GM19023 (cell line): ENCODE results near the gene LRRC4.

Experiments
- ATAC-seq: cut with Tn5 transposase; IDR thresholded peaks from one replicate; pipeline ENCODE4 v1.9.1; 2021; ENCODE audit warnings: mild to moderate bottlenecking, moderate library complexity; ENCODE audit not compliant: unreplicated experiment

Gene LRRC4

GRCh38 chr7:127981965-127982364 lies 49.3 kb downstream of the LRRC4 start:
- no peak for ATAC-seq

GRCh38 chr7:127980901-127981300 lies 50.3 kb downstream of the LRRC4 start:
- no peak for ATAC-seq

GRCh38 chr7:127979728-127980126 lies 51.5 kb downstream of the LRRC4 start:
- no peak for ATAC-seq

GRCh38 chr7:127979113-127979727 lies 52.0 kb downstream of the LRRC4 start:
- ATAC-seq, result no peak

- no peak for ATAC-seq
These were observed 52.8 kb downstream of the LRRC4 start for GRCh38 chr7:127978421-127978820.
